Naive B cell (primary cell): ENCODE data around the gene C5orf15. TPM values are rescaled to one million over a fixed set of nuclear protein-coding genes. Genes with fewer than 3 reads are reported as not detected.

ENCODE experiments used
- ATAC-seq, 2 donors: fragments of 150-1000 bp; cut with Tn5 transposase; 2 replicates each; pipeline ENCODE4 v1.10.0; 2021; ENCODE audit warnings: low read depth in 2 of 2, mild to moderate bottlenecking in 2 of 2, moderate library complexity in 2 of 2
- DNase-seq: peaks from one replicate; pipeline ENCODE4 v3.0.0; 2022
- H3K27ac Mint-ChIP-seq, 6 donors: one replicate each; pipeline ENCODE4 v1.8.0; 2020 to 2022; ENCODE audit warnings: mild to moderate bottlenecking in 6 of 6, mixed read lengths in 6 of 6, moderate library complexity in 5 of 6, inconsistent platforms in 2 of 6
- H3K27me3 Mint-ChIP-seq, 3 donors: one replicate each; pipeline ENCODE4 v1.8.0; 2021 to 2022; ENCODE audit warnings: mixed read lengths in 3 of 3, mild to moderate bottlenecking in 1 of 3
- H3K36me3 Mint-ChIP-seq, 2 donors: one replicate each; pipeline ENCODE4 v1.8.0; 2020 to 2022; ENCODE audit warnings: mixed read lengths in 2 of 2, inconsistent platforms in 1 of 2, mild to moderate bottlenecking in 1 of 2
- H3K4me1 Mint-ChIP-seq, 3 donors: one replicate each; pipeline ENCODE4 v1.8.0; 2020 to 2022; ENCODE audit warnings: mixed read lengths in 3 of 3, inconsistent platforms in 1 of 3, mild to moderate bottlenecking in 1 of 3, moderate library complexity in 1 of 3
- H3K4me3 Mint-ChIP-seq, 8 donors: one replicate each; pipeline ENCODE4 v1.8.0; 2020 to 2022; ENCODE audit warnings: mild to moderate bottlenecking in 8 of 8, mixed read lengths in 8 of 8, moderate library complexity in 8 of 8, inconsistent platforms in 2 of 8
- H3K9me3 Mint-ChIP-seq, 7 donors: one replicate each; pipeline ENCODE4 v1.8.0; 2020 to 2022; ENCODE audit warnings: mixed read lengths in 7 of 7, mild to moderate bottlenecking in 5 of 7, inconsistent platforms in 2 of 7, moderate library complexity in 1 of 7
- polyA plus RNA-seq, 6 donors: library from polyadenylated mRNA; unstranded; fragments of 300-500 nt; fragmentation: Illumina TruSeq; gene quantifications; one replicate each; pipeline ENCODE4 v1.2.3, GENCODE V29; 2021; ENCODE audit warnings: low read depth in 6 of 6

The C5orf15 gene
- polyA plus RNA-seq, 6 donors from 2014 or later = 37.2 to 44.3 (median 41.2) TPM

- peak overlapping the region in 6 of 8 donors; percentile 19 to 92 (median 48) for H3K4me3 Mint-ChIP-seq
- H3K27ac Mint-ChIP-seq = peak overlapping the region; percentile 88 to 100 (median 94)
- H3K9me3 Mint-ChIP-seq = peaks cover 0 to under 1% (median 0%) of the 10 kb centered on the region in 7 donors
- ATAC-seq = no peak
- no peak for DNase-seq
- no peaks in the 10 kb centered on the region for H3K36me3 Mint-ChIP-seq
- H3K27me3 Mint-ChIP-seq = no peaks in the 10 kb centered on the region
- peaks cover 67 to 81% (median 80%) of the 10 kb centered on the region in 3 donors for H3K4me1 Mint-ChIP-seq
Measured at GRCh38 chr5:133927300-133928180, 40.9 kb downstream of the C5orf15 start.

DNA sequence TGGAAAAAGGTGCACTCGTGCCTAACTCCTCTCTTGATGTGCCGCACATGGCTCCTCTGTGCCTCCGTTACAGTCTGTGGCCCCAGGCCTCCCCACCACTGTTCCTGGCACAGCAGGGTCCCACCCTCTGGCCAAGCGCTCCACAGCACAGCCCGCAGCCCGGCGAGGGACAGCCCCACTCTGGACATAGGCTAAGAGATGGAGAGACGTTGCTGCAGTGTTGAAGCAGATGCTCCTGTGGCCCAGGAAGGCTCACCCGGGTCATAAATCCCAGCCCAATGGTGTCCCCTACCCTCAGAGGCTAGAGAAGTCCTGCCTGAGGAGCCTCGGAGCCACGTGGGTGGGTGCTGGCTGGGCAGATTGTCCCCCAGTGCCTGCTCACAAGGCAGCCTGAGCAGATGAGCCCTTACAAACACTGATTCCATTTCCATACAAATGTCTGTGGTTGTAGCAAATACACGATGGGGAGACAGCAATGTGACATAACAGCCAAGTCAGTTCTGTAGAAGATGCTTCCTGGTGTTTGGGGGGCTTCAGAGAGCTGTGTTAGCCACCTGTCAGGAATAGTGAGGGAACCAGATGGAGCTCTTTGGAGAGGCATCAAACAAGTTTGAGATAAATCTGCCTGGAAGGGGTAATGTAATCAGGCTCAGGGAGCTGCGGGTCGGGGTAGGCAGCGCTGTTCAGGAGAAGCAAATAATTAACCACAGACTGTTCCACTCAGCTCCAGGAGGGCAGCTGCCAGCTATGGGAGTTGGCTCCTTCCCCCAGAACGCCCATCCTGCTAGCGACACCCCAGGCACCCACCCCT is 41.7 kb downstream of the C5orf15 start:
- H3K27ac Mint-ChIP-seq = peak overlapping the region; percentile 88 to 96 (median 93)

DNA sequence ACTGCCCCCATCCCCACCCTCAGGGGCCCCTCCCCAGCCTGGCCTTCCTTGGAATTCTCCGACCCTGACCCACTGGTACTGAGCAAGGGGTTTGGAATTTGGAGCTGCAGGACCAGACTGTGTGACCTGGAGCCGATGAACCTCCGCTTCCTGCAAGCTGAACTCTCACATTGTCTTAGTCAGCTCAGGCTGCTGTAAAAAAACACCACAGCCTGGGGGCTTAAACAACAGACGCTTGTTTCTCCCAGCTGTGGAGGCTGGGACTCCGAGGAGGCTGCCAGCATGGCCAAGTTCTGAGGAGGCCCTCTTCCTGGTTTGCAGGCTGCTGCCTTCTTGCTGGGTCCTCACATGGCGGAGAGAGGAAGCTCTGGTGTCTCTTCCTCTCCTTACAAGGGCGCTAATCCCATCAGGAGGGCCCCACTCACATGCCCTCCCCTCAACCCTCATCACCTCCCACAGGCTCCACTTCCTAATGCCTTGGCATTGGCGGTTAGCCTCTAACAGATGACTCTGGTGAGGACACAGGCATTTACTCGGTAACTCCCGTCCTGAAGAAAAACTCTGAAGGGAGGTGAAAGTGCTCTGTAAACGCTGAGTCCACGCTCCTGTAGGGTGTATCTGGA is 42.4 kb downstream of the C5orf15 start:
- Mint-ChIP-seq H3K36me3 (no peaks in the 10 kb centered on the region), H3K27me3 (no peaks in the 10 kb centered on the region), H3K4me3 (peak overlapping the region in 1 of 8 donors; percentile 41), H3K9me3 (no peaks in the 10 kb centered on the region), H3K27ac (peak overlapping the region in 4 of 6 donors; percentile 67 to 93 (median 88)), H3K4me1 (peaks cover 57 to 76% (median 74%) of the 10 kb centered on the region in 3 donors)
- DNase-seq (no peak), ATAC-seq (no peak)

More for the DNA sequence above, 41.7 kb downstream of the C5orf15 start:
- H3K36me3 Mint-ChIP-seq = no peaks in the 10 kb centered on the region
- ATAC-seq (no peak), DNase-seq (no peak)
- H3K4me3 Mint-ChIP-seq = peak overlapping the region in 4 of 8 donors; percentile 15 to 61 (median 40)
- no peaks in the 10 kb centered on the region for H3K9me3 Mint-ChIP-seq
- no peaks in the 10 kb centered on the region for H3K27me3 Mint-ChIP-seq
- H3K4me1 Mint-ChIP-seq = peaks cover 63 to 81% (median 81%) of the 10 kb centered on the region in 3 donors

- no peak for DNase-seq
- peaks cover 57 to 76% (median 74%) of the 10 kb centered on the region in 3 donors for H3K4me1 Mint-ChIP-seq
- peak overlapping the region in 5 of 6 donors; percentile 7 to 91 (median 85) for H3K27ac Mint-ChIP-seq
- H3K36me3 Mint-ChIP-seq = no peaks in the 10 kb centered on the region
- H3K27me3 Mint-ChIP-seq = no peaks in the 10 kb centered on the region
- no peak for ATAC-seq
- peak overlapping the region in 2 of 8 donors; percentile 33 to 42 for H3K4me3 Mint-ChIP-seq
- no peaks in the 10 kb centered on the region for H3K9me3 Mint-ChIP-seq
Measured at GRCh38 chr5:133925269-133925668, 43.2 kb downstream of the C5orf15 start.

DNA sequence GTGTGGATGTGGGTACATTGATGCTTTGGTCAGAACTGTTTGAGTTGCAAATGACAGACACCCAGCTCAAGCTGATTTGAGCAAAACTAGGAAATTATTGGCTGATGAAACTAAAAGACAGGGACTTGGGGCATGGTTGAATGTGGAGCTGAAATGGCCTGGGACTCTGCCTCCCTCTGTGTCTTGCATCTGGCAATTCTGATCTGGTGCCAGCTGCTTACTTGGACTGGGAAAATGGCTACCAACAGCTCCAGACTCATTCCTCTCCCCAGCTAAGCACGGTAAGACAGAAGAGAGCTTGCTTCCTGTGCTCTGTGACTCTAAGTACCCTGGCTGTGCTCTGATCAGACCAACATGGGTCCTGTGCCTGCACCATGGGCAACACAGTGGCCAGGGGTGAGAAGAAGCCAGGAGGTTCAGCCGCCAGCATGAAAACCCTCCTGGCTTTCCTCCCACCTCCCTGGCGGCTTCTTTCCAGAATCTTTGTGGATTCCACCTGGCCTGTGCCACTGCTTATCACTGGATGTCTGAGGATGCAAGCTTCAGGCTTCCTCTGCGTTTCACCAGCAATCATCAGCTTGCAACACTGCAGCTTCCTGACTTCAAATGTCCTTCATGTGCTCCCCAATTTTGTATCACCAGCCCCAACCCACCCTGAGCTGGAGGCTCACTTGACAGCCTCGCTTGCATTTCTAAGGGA is 44.1 kb downstream of the C5orf15 start:
- no peaks in the 10 kb centered on the region for H3K36me3 Mint-ChIP-seq
- H3K27ac Mint-ChIP-seq = peak overlapping the region in 5 of 6 donors; percentile 6 to 67 (median 38)
- ATAC-seq (no peak), DNase-seq (no peak)
- H3K27me3 Mint-ChIP-seq = no peaks in the 10 kb centered on the region
- H3K4me1 Mint-ChIP-seq = peaks cover 58 to 76% (median 74%) of the 10 kb centered on the region in 3 donors
- H3K4me3 Mint-ChIP-seq = peak overlapping the region in 1 of 8 donors; percentile 37
- H3K9me3 Mint-ChIP-seq = no peaks in the 10 kb centered on the region

DNA sequence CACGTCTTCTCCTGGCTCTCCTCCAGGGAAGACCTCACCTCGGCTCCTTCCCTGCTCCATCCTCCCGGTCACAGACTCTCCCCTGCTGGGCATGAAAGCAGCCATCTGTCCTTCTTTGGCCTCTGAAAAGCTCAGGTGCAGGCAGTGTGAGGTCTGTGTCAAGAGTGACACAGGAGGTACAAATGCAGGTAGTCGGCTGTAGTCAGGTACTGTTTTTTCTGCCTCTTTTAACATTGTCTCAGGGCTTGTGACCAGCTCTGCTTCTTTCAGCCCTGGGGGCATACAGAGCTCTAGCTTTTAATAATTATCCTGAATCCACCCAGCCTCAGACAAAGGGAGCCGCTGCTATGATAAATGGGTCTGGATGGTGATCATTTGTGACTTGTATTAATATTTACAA is 46.4 kb downstream of the C5orf15 start:
- no peak overlapping the region for H3K4me3 Mint-ChIP-seq
- H3K36me3 Mint-ChIP-seq = no peaks in the 10 kb centered on the region
- ATAC-seq (no peak), DNase-seq (no peak)
- peak overlapping the region in 2 of 6 donors; percentile 26 to 88 for H3K27ac Mint-ChIP-seq
- H3K27me3 Mint-ChIP-seq = no peaks in the 10 kb centered on the region
- H3K9me3 Mint-ChIP-seq = no peaks in the 10 kb centered on the region
- H3K4me1 Mint-ChIP-seq = peaks cover 52 to 71% (median 63%) of the 10 kb centered on the region in 3 donors

GRCh38 chr5:133921069-133921468 is 47.4 kb downstream of the C5orf15 start:
- H3K4me1 Mint-ChIP-seq = peaks cover 54 to 75% (median 63%) of the 10 kb centered on the region in 3 donors
- DNase-seq = no peak
- H3K27ac Mint-ChIP-seq = peak overlapping the region in 2 of 6 donors; percentile 69 to 83
- H3K36me3 Mint-ChIP-seq = no peaks in the 10 kb centered on the region
- H3K4me3 Mint-ChIP-seq = peak overlapping the region in 1 of 8 donors; percentile 13
- no peaks in the 10 kb centered on the region for H3K9me3 Mint-ChIP-seq
- ATAC-seq = no peak
- no peaks in the 10 kb centered on the region for H3K27me3 Mint-ChIP-seq

GRCh38 chr5:133919148-133920136 is 49.0 kb downstream of the C5orf15 start:
- peak overlapping the region in 3 of 6 donors; percentile 24 to 28 (median 27) for H3K27ac Mint-ChIP-seq
- H3K27me3 Mint-ChIP-seq = no peaks in the 10 kb centered on the region
- H3K9me3 Mint-ChIP-seq = no peaks in the 10 kb centered on the region
- peak in 1 of 2 donors; percentile 37 for ATAC-seq
- no peak for DNase-seq
- H3K36me3 Mint-ChIP-seq = no peaks in the 10 kb centered on the region
- peaks cover 42 to 67% (median 48%) of the 10 kb centered on the region in 3 donors for H3K4me1 Mint-ChIP-seq
- H3K4me3 Mint-ChIP-seq = peak overlapping the region in 2 of 8 donors; percentile 51 to 69

GRCh38 chr5:133918731-133919130 is 49.7 kb downstream of the C5orf15 start:
- Mint-ChIP-seq H3K4me3 (peak overlapping the region in 1 of 8 donors; percentile 51), H3K36me3 (no peaks in the 10 kb centered on the region), H3K27ac (peak overlapping the region in 1 of 6 donors; percentile 49)

GRCh38 chr5:133918316-133918715 is 50.1 kb downstream of the C5orf15 start:
- Mint-ChIP-seq H3K9me3 (no peaks in the 10 kb centered on the region), H3K36me3 (no peaks in the 10 kb centered on the region), H3K27ac (peak overlapping the region in 2 of 6 donors; percentile 29 to 79), H3K27me3 (no peaks in the 10 kb centered on the region), H3K4me3 (no peak overlapping the region), H3K4me1 (peaks cover 36 to 65% (median 48%) of the 10 kb centered on the region in 3 donors)
- no peak for DNase-seq
- ATAC-seq = no peak

More at GRCh38 chr5:133918731-133919130, 49.7 kb downstream of the C5orf15 start:
- peaks cover 36 to 65% (median 48%) of the 10 kb centered on the region in 3 donors for H3K4me1 Mint-ChIP-seq
- no peaks in the 10 kb centered on the region for H3K9me3 Mint-ChIP-seq
- no peaks in the 10 kb centered on the region for H3K27me3 Mint-ChIP-seq
- DNase-seq (no peak), ATAC-seq (no peak)

GRCh38 chr5:133917785-133918184 is 50.6 kb downstream of the C5orf15 start:
- H3K36me3 Mint-ChIP-seq = no peaks in the 10 kb centered on the region
- peaks cover 36 to 62% (median 46%) of the 10 kb centered on the region in 3 donors for H3K4me1 Mint-ChIP-seq
- no peaks in the 10 kb centered on the region for H3K27me3 Mint-ChIP-seq
- DNase-seq = no peak
- no peak overlapping the region for H3K4me3 Mint-ChIP-seq
- ATAC-seq = no peak
- no peaks in the 10 kb centered on the region for H3K9me3 Mint-ChIP-seq
- peak overlapping the region in 1 of 6 donors; percentile 79 for H3K27ac Mint-ChIP-seq
